HUES48 (cell line): ENCODE results near the gene DHX29.
A peak's percentile ranks its signal among the peaks of the same experiment; 100 is the strongest.

Experiments
- H3K27ac ChIP-seq: one replicate; pipeline ENCODE4 v1.7.0; 2013; ENCODE audit warnings: low read depth, low read length, inconsistent platforms
- H3K27me3 ChIP-seq: 2 replicates; pipeline ENCODE4 v1.6.1; 2013; ENCODE audit warnings: mild to moderate bottlenecking, low read length; ENCODE audit not compliant: control insufficient read depth, insufficient read depth
- H3K36me3 ChIP-seq: 2 replicates; pipeline ENCODE4 v1.6.1; 2013; ENCODE audit warnings: low read length; ENCODE audit not compliant: control insufficient read depth, insufficient read depth
- H3K4me1 ChIP-seq: 2 replicates; pipeline ENCODE4 v1.6.1; 2013; ENCODE audit warnings: mild to moderate bottlenecking, low read length; ENCODE audit not compliant: control insufficient read depth, insufficient read depth
- H3K4me3 ChIP-seq: 2 replicates; pipeline ENCODE4 v1.5.1; 2013; ENCODE audit warnings: mild to moderate bottlenecking, low read depth, low read length
- H3K9ac ChIP-seq: 2 replicates; pipeline ENCODE4 v1.6.1; 2013; ENCODE audit warnings: mild to moderate bottlenecking, low read depth, low read length, moderate library complexity
- H3K9me3 ChIP-seq: 2 replicates; pipeline ENCODE4 v1.6.1; 2013; ENCODE audit warnings: low read length; ENCODE audit not compliant: control insufficient read depth, insufficient read depth

Gene DHX29

GRCh38 chr5:55222985-55223811 is 84.3 kb downstream of the DHX29 start:
- H3K4me3 ChIP-seq: peak overlapping the region; percentile 29; the same call in 1 of the 2 replicates
- no peaks in the 10 kb centered on the region for H3K9me3 ChIP-seq
- H3K27me3 ChIP-seq: peaks cover 100% of the 10 kb centered on the region
- H3K9ac ChIP-seq: no peak overlapping the region
- H3K36me3 ChIP-seq: no peaks in the 10 kb centered on the region
- no peak overlapping the region for H3K27ac ChIP-seq
- H3K4me1 ChIP-seq: peaks cover 33% of the 10 kb centered on the region

GRCh38 chr5:55222092-55222984 is 85.2 kb downstream of the DHX29 start:
- H3K9me3 ChIP-seq: no peaks in the 10 kb centered on the region
- H3K36me3 ChIP-seq: no peaks in the 10 kb centered on the region
- no peak overlapping the region for H3K9ac ChIP-seq
- H3K4me3 ChIP-seq: no peak overlapping the region
- peaks cover 94% of the 10 kb centered on the region for H3K27me3 ChIP-seq
- H3K27ac ChIP-seq: no peak overlapping the region
- peaks cover 29% of the 10 kb centered on the region for H3K4me1 ChIP-seq

GRCh38 chr5:55220433-55221185 is 86.9 kb downstream of the DHX29 start:
- Histone ChIP-seq H3K4me1 (peaks cover 29% of the 10 kb centered on the region), H3K9ac (no peak overlapping the region), H3K4me3 (peak overlapping the region; percentile 72), H3K27ac (no peak overlapping the region), H3K27me3 (peaks cover 79% of the 10 kb centered on the region), H3K36me3 (no peaks in the 10 kb centered on the region), H3K9me3 (no peaks in the 10 kb centered on the region)

GRCh38 chr5:55219770-55220169 is 87.7 kb downstream of the DHX29 start:
- peaks cover 71% of the 10 kb centered on the region for H3K27me3 ChIP-seq
- H3K9ac ChIP-seq: no peak overlapping the region
- no peaks in the 10 kb centered on the region for H3K36me3 ChIP-seq
- no peak overlapping the region for H3K27ac ChIP-seq
- peak overlapping the region; percentile 72 for H3K4me3 ChIP-seq
- no peaks in the 10 kb centered on the region for H3K9me3 ChIP-seq
- H3K4me1 ChIP-seq: peaks cover 29% of the 10 kb centered on the region

GRCh38 chr5:55218967-55219366 is 88.5 kb downstream of the DHX29 start:
- Histone ChIP-seq H3K27me3 (peaks cover 68% of the 10 kb centered on the region), H3K36me3 (no peaks in the 10 kb centered on the region), H3K27ac (no peak overlapping the region), H3K9ac (no peak overlapping the region), H3K4me1 (peaks cover 29% of the 10 kb centered on the region), H3K9me3 (no peaks in the 10 kb centered on the region), H3K4me3 (no peak overlapping the region)

GRCh38 chr5:55211184-55211874 is 96.2 kb downstream of the DHX29 start:
- H3K27me3 ChIP-seq: peaks cover 8% of the 10 kb centered on the region
- no peak overlapping the region for H3K9ac ChIP-seq
- H3K27ac ChIP-seq: no peak overlapping the region
- H3K4me3 ChIP-seq: no peak overlapping the region
- no peaks in the 10 kb centered on the region for H3K4me1 ChIP-seq
- no peaks in the 10 kb centered on the region for H3K9me3 ChIP-seq
- no peaks in the 10 kb centered on the region for H3K36me3 ChIP-seq
